Epidermal melanocyte (primary cell): ENCODE results near the gene KLK5.
"Not testable (repeated sequence)": the region's sequence is repeated elsewhere in the genome, so short reads cannot be mapped to it uniquely, and the experiment has no call there.

Experiments
- DNase-seq: peaks from one replicate; pipeline ENCODE4 v3.0.0; 2011; ENCODE audit warnings: low spot score; ENCODE audit not compliant: insufficient read length

The KLK5 gene

GRCh38 chr19:50922317-50922853, 30.5 kb downstream of the KLK5 start:
- peak; percentile 52 for DNase-seq

DNA sequence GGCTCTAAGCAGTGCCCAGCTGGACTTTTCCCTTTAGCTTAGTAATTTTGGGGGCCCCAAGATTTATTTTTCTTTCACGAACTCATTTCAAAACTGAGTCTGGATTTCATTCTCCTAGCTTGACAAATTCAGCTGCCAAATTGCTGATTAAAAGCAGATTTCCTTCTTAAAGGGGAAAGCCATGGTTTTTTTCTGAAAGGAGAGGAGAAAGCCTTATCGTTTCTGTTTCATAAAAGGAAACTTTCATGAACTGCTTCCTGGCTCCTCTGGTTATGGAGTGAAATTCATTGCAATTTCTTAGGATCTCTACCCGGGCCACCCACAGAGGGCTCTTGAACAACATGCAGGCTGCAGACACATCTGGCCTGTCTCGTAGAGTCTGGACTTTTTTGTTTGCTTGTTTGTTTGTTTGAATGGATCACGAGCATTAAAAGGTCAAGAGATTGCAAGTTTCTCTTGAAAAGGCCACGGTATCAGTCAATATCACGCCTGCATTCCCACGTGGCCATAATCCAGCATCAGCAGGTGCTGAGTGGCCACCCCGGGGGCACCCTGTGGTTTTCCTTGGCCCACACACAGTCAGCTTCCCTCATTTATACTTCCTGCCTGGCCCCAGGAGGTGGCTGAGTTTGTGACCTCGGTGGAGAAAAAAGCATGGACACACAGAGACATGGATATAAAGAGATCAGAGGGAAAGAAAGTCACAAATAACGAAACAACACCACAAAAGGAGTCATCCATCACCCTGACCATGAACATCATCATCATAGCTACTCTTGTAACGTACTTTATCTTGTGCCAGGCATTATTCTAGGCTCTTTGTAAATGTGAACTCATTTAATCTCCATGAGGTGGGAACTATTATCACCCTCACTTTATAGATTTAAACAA, 31.2 kb downstream of the KLK5 start:
- no peak for DNase-seq

DNA sequence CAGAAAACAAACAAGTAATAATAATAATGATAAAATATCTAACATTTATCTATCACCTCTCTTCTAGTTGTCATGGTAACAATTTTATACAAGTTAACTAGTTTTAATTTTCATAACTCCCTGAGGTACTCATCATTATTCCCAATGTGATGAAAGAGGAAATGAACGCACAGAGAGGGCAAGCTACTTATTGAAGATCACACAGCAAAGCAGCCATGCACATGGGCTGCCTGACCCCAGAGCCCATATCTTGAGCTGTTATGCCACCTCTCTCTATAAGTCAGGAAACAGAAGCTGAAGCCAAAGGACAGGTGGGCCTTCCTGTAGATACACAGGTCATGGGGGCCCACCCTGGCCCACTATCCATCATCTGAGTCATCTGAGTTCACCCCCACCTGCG, 36.8 kb downstream of the KLK5 start:
- no peak for DNase-seq

DNA sequence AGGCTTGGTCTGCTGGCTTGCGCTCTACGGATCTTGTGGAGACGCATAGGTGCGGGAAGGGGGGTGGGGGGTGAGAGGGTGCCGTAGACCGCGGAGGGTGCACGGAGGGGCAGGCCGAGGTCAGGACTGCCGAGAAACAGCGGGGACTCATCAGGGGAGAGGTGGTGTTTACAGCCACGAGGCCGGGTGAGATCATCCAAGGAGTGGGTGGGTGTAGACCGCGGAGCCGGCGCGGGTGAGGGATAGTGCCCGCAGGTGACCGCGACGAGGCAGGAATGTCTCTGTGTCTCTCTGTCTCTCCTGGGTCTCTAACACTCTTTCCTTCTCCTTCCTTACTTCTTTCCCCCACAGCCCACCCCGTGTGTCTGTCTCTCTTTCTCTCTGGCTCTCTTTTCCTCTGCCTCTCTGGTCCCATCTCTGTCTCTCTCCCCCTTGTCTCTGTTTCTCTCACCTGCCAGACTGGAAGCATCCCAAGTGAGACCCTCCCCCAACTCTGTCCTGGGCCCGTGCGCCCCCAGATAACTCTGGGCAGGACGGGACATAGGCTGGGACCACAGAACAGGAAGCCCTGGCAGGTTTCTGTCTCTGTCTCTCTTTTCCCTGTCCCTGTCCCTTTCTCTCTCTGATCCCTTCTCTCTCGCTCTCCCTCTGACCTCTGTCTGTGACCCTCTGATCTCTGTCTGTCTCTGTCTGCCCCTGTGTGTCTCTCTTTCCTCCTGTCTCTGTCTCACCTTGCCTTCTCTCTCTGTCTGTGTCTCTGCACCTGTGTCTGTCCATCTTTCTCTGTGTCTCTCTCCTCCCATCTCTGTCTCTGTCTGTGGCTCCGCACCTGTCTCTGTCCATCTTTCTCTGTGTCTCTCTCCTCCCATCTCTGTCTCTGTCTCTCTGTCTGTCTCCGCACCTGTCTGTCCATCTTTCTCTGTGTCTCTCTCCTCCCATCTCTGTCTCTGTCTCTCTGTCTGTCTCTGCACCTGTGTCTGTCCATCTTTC, 39.8 kb downstream of the KLK5 start:
- no peak for DNase-seq

- DNase-seq = no peak
Measured at GRCh38 chr19:50912102-50912599, 40.7 kb downstream of the KLK5 start.

- no peak for DNase-seq
Measured at GRCh38 chr19:50911206-50912101, 41.4 kb downstream of the KLK5 start, which contains the start of gene KLK4. TSS of gene KLK4 (minus strand) at chr19:50911395. CDS start at chr19:50910738, 657 bp downstream.

- no peak for DNase-seq
Measured at GRCh38 chr19:50910722-50911121, 42.1 kb downstream of the KLK5 start.

DNA sequence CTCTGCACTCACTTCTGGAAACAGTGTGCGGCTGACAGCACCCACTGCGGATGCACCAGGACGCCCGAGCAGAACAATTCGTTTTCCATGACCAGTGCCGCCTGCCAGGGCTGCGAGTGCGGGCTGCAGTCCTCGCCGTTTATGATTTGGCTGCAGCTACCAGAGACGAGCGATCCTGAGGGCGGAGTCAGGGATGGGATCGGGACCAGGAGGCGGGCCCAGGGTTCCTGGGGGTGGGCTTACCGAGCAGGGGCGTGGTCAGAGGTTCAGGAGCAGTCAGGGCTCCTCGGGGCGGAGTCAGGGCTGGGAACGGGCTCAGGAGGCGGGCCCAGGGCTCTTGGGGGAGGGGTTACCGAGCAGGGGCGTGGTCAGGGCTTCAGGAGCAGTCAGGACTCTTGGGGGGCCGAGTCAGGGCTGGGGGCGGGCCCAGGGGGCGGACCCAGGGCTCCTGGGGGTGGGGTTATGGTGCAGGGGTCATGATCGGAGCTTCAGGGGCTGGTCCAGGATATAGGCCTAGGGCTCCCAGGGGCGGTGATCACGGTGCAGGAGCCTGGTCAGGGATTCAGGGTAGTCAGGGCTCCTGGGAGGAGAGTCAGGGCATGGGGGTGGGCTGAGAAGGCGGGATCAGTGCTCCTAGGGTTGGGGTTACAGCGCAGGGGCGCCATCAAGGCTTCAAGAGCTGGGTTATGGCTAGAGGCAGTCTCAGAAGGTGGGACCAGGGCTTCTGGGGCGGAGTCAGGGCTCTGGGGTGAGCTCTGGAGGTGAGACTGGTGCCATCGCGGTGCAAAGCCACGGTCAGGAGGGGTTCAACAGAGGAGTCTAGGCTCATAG, 43.4 kb downstream of the KLK5 start:
- no peak for DNase-seq

DNA sequence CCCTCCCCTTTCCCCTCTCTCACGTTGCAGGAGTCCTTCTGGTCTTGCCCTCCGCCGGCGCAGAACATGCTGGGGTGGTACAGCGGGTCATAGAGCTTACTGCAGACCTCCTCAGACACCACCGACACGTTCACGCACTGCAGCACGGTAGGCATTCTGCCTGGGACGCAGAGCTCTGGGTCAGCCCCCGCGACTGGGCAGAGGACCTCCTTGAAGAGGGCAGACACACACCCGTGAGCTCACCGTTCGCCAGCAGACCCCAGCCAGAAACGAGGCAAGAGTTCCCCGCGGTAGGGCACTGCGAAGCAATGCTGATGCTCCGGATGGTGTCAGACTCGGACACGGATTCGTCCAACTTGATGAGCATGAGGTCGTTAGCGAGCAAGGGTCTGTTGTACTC, 44.5 kb downstream of the KLK5 start:
- DNase-seq = no peak

DNA sequence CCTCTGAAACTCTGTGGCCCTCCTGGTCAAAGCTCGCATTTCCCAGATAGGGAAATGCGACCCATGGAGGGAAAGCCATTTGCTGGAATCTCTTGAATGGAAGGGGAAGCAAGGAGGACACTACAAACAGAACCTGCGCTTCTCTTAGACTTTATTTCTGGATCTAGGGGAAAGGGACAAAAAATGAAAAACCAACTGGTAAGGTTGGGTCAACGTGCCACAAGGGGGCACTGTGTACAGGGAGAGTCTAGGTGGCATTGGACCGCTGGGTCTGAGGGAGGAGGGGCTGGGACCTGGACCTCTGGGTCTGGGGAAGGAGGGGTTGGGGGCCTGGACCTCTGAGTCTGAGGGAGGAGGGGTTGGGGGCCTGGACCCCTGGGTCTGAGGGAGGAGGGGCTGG, 46.6 kb downstream of the KLK5 start:
- no peak for DNase-seq

- DNase-seq = no peak
Measured at GRCh38 chr19:50902640-50903039, 50.2 kb downstream of the KLK5 start.

- no peak for DNase-seq
Measured at GRCh38 chr19:50899569-50899968, 53.3 kb downstream of the KLK5 start.

GRCh38 chr19:50898018-50898417, 54.8 kb downstream of the KLK5 start:
- DNase-seq = no peak

GRCh38 chr19:50897612-50898011, 55.2 kb downstream of the KLK5 start:
- DNase-seq = no peak

GRCh38 chr19:50897191-50897607, 55.6 kb downstream of the KLK5 start:
- no peak for DNase-seq

GRCh38 chr19:50896591-50897190, 56.1 kb downstream of the KLK5 start:
- DNase-seq = no peak

- not testable (repeated sequence) for DNase-seq
Measured at GRCh38 chr19:50896089-50896590, 56.7 kb downstream of the KLK5 start.

DNA sequence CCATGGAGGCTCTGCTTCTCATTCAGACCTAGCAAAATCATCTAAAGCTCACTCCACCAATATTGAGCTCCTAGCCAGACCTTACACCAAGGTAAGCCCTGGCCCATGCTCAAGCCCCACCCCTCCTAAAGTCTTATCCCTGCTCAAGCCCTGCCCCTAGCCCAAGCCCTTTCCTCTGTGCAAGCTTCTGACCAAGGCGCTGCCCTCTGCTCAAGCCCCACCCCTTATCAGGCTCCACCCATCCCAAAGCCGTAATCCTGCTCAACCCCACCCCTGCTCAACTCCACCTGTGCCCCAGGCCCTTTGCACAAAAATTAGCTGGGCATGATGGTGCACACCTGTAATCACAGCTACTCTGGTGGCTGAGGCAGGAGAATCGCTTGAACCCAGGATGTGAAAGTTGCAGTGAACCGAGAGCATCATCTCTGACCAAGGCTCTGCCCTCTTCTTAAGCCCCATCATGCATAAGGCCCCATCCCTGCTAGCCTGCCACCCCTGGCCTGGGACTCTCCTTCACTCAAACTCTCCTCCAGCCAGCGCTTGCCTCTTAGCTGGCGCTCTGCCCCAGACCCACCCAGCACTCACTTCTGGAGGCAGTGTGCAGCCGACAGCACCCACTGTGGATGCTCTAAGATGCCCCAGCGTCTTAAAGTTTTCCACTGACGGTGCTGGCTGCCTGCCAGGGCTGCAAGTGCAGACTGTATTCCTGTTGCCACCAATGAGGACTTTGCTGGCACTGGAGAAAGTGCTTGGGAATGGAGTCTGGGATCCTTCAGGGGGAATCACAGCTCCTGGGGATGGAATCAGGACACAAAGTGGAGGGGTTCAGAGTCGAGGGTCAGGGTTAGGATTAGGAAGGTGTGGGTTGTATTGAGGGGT, 58.1 kb downstream of the KLK5 start:
- DNase-seq = no peak
